H1 (cell line): ENCODE results near the gene DBH. TPM values are rescaled to one million over a fixed set of nuclear protein-coding genes. Genes with fewer than 3 reads are reported as not detected.

ENCODE experiments used
- CBX5 ChIP-seq: fragments of 300-800, 300-1000 bp; sonication (generic); IDR thresholded peaks from 2 replicates; pipeline ENCODE4 v1.7.1; 2016; ENCODE audit warnings: antibody characterized with exemption, low read length, low read depth
- CHD7 ChIP-seq: fragments of 300-600 bp; sonication (generic); IDR thresholded peaks from 2 replicates; pipeline ENCODE4 v1.7.1; 2012; ENCODE audit warnings: low read length, moderate library complexity, mild to moderate bottlenecking, inconsistent platforms; ENCODE audit not compliant: insufficient replicate concordance
- GABPA ChIP-seq: IDR thresholded peaks from 2 replicates; pipeline ENCODE4 v1.6.1; 2011; ENCODE audit warnings: mild to moderate bottlenecking, low read length, moderate library complexity, borderline replicate concordance; ENCODE audit not compliant: insufficient read depth
- HDAC6 ChIP-seq: IDR thresholded peaks from one replicate; pipeline ENCODE4 v1.7.1; 2012; ENCODE audit warnings: low read depth, mild to moderate bottlenecking, inconsistent platforms, low read length, moderate library complexity
- KDM1A ChIP-seq: fragments of 200-600, 300-600 bp; sonication (generic); IDR thresholded peaks from 2 replicates; pipeline ENCODE4 v1.7.1; 2016; ENCODE audit warnings: mild to moderate bottlenecking, low read length, borderline replicate concordance
- NRF1 ChIP-seq: IDR thresholded peaks from 2 replicates; pipeline ENCODE4 v1.6.1; 2011; ENCODE audit warnings: mild to moderate bottlenecking, low read depth, low read length, improper control_type of control experiment
- POU5F1 ChIP-seq: IDR thresholded peaks from 2 replicates; pipeline ENCODE4 v1.6.1; 2011; ENCODE audit warnings: low read depth, mild to moderate bottlenecking, low read length, moderate library complexity
- RBBP5 ChIP-seq: IDR thresholded peaks from 2 replicates; pipeline ENCODE4 v1.7.1; 2012; ENCODE audit warnings: low read depth, mild to moderate bottlenecking, inconsistent platforms, low read length, moderate library complexity, borderline replicate concordance
- RFX5 ChIP-seq: IDR thresholded peaks from 2 replicates; pipeline ENCODE4 v1.6.1; 2011; ENCODE audit warnings: low read depth, low read length, improper control_type of control experiment, borderline replicate concordance
- SP4 ChIP-seq: IDR thresholded peaks from 2 replicates; pipeline ENCODE4 v1.6.1; 2012; ENCODE audit warnings: low read length, inconsistent platforms
- SUZ12 ChIP-seq: fragments of 200-600 bp; sonication (generic); IDR thresholded peaks from 2 replicates; pipeline ENCODE4 v1.6.1; 2012; ENCODE audit warnings: mild to moderate bottlenecking, inconsistent platforms, low read length, moderate library complexity, mixed read lengths
- YY1 ChIP-seq: IDR thresholded peaks from 2 replicates; pipeline ENCODE4 v1.6.1; 2011; ENCODE audit warnings: low read depth, mild to moderate bottlenecking, low read length
- polyA plus RNA-seq, 7 experiments: library from polyadenylated mRNA; depleted of rRNA in 3 of 7; stranded (reverse) in 5 of 7; unstranded in 2 of 7; fragments of >200 nt in 5 of 7; fragments of 200-250 nt in 2 of 7; gene quantifications; 1 replicate in 5 of 7; 2 replicates in 1 of 7; 4 replicates in 1 of 7; pipeline versions ENCODE4 v1.2.1 to v1.2.3, GENCODE V29; 2011 to 2013; ENCODE audit warnings: missing spikeins in 2 of 7, mixed read lengths in 2 of 7
- total RNA-seq: library from RNA; stranded (reverse); fragmentation: NEBNext Ultra II Directional; extraction: Animal tissue kit (Norgen Biotek cat#: 25700); gene quantifications from 2 replicates; pipeline ENCODE4 v1.2.1, GENCODE V29; 2021

The DBH gene
- total and polyA plus RNA-seq, 2 of the 8 experiments (the other 6 are each of a cell fraction or from before 2014, with no cell fraction given): 0.18 TPM; not detected in 1

GRCh38 chr9:133679466-133680061 lies 43.4 kb downstream of the DBH start (continued):
- TF ChIP-seq CHD7: no peak
- TF ChIP-seq NRF1: no peak
- TF ChIP-seq RBBP5: no peak
- no peak for TF ChIP-seq HDAC6
- no peak for TF ChIP-seq CBX5
- no peak for TF ChIP-seq SUZ12
- TF ChIP-seq GABPA: no peak
- no peak for TF ChIP-seq KDM1A
- no peak for TF ChIP-seq POU5F1
- no peak for TF ChIP-seq RFX5
- TF ChIP-seq YY1: no peak
- no peak for TF ChIP-seq SP4
